GM18505 (cell line): ENCODE results near the gene MLN.

ENCODE experiments used
- ATAC-seq: cut with Tn5 transposase; IDR thresholded peaks from one replicate; pipeline ENCODE4 v1.9.1; 2021; ENCODE audit not compliant: unreplicated experiment
- POLR2A ChIP-seq: IDR thresholded peaks from 4 replicates; pipeline ENCODE4 v1.6.1; 2011; ENCODE audit warnings: borderline replicate concordance; ENCODE audit not compliant: insufficient read depth, insufficient read length; ENCODE audit errors: extremely low read depth

Gene MLN

GRCh38 chr6:33784787-33785186 is 19.0 kb downstream of the MLN start:
- no peak for TF ChIP-seq POLR2A
- ATAC-seq, result no peak

- no peak for ATAC-seq
- TF ChIP-seq POLR2A, result no peak
Measured at GRCh38 chr6:33783781-33784520, 19.9 kb downstream of the MLN start.

DNA sequence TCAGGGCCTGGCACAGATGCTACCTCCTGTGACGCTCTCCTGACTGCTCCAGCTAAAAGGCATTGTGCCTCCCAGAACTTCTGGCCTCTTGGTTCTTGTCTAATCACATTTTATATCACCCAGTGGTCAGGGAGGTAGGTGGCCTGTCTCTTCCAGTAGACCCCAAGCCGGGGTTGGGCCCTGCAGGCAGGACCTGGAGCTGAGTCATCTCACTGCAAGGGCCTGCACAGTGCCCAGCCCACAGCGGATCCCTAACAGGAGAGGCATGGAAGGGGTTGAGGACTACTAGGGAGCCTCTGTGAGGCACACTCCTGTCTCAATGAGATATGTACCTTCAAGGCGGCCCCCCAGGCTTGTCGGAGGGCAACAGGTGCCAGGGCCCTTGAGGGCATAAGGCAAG is 21.2 kb downstream of the MLN start:
- no peak for ATAC-seq

DNA sequence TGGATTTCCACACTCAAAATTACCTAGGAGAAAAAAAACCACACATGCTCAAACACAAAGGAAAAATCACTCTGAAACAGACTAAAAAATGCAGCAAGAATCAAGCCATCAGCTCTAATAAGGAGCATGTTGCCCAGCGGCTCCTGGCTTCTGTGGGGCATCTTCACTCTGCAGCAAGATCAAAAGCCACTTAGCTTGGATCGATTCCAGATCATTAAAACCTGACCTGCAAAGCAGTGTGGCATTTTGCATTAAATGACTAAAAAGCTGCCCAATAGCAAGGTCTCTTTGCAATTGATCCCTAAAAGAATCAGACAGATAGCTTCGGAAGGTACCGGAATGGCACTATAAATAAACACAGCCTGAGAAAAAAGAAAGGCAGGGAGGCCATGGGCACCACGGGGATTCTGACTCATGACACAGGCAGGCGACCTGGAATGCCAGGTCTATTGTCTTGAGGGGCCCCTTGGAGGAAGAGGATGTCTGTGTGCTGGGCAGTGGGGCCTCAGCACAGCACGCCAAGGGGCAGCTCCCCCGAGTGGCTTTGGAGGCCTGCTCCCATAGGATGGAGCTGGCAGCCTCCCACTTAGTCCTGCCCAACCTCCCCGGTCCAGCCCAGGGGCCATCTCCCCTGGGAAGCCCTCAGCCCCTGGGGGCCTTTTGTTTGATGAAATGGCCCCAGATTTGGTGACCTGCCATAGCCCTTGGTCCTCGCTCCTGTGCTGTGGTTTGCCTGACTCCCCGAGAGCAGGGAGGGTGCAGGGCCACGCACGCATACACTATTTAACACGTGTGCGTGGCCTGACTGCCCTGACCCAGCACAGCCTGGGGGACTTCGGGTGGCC is 22.4 kb downstream of the MLN start:
- ATAC-seq, result no peak
- TF ChIP-seq POLR2A, result no peak

More for the DNA sequence above, 21.2 kb downstream of the MLN start:
- no peak for TF ChIP-seq POLR2A

DNA sequence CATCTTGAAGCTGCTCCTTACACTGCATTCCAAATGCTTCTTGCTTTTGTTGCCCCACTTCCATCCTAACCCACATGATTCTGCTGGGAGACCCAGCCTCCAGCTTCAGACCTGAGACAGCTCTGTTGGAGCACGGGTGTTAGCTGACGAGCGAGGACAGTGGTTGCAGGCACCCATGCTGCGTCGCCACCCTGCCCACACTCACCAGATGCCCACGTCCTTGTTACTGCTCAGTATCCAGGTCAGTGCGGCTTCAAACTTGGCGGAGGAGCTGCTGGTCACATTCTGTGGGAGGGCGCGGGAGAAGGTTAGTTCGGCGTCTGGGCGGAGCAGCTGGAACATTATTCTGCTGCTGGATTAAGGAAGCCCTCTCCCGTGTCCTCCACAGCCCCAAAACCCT is 23.9 kb downstream of the MLN start:
- ATAC-seq, result no peak
- no peak for TF ChIP-seq POLR2A

GRCh38 chr6:33779290-33779689 is 24.5 kb downstream of the MLN start:
- no peak for TF ChIP-seq POLR2A
- no peak for ATAC-seq

GRCh38 chr6:33778444-33779121 is 25.2 kb downstream of the MLN start:
- ATAC-seq, result no peak
- no peak for TF ChIP-seq POLR2A

DNA sequence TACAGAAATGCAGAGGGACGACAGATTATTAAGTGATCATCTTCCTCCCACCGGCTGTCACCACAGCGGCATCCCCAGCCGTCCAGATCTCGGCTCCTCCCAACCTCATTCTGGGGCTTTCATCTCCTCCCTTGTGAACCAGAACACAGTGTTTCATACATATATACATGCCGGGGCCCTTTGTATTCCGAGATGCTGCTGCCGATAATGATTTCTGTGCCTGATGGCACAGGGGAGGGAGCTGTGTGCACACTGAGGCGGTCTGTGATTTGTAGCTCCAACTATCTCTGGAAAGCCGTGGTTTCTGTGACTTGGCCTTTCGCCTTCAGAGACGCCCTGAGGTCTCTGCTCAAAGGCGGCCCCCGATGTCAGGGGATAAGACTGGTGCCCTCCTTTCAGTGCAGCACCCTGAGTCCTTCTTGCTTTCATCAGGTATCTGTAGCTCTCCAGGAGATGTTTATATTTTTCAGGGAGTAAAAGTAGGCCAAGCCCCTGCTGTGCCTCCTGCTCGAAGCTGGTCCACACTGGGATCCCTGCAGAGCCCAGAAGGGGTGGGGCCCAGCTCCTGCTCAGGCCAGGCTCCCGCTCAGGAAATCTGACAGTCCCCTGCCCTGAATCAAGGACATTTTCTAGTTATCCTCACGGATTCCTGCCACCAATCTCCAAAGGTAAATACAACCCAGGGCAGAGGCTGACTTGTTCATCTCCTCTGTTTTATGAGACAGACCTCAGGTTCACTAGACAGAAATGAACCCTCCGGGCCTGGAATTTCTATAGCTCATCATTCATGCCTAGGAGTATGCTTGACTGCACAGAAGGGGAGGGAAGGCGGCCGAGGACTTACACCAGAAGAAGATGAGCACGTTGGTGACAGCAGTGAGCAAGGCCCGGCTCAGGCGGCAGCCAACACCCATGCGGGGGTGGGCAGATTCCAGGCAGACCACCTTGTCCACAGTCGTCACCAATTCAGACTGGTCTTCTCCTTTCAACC is 26.1 kb downstream of the MLN start:
- TF ChIP-seq POLR2A, result no peak
- ATAC-seq, result no peak

GRCh38 chr6:33776764-33777163 is 27.0 kb downstream of the MLN start:
- no peak for ATAC-seq
- TF ChIP-seq POLR2A, result no peak

DNA sequence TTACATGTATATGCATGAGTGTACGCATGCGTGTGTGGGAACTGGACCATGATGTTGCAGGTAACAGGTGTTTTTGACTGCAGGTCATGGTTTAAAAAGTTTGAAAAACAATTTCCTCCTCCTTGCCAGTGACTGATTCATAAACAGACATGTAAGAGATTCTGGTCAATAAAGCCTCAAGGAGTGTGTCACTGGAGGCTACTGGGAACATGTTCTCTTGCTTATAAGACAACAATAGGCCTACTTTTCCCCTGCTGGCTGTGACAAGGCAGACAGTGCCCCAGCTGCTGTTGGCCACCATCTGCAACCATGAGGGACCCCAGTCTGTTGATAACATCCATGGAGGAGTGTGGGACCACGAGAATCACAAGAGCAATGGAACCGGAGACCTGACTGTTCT is 27.6 kb downstream of the MLN start:
- no peak for ATAC-seq
- TF ChIP-seq POLR2A, result no peak

DNA sequence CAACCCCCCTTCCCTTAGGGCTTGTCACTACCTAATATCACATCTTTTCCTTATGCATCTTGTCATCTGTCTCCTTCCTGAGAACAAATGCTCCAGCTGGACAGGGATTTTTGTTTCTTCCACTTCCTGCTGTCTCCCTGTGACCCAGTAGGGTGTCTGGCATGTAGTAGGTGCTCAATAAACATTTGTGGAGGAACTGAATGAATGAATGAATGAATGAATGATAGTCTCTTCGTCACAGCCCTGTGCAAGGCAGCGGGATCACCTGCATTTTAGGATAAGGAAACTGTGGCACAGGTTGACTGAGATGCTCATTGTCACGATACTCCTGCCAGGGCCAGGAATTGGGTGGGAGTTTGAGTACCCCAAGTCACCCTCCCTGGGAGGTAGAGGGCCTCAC is 29.0 kb downstream of the MLN start:
- TF ChIP-seq POLR2A, result no peak
- no peak for ATAC-seq

DNA sequence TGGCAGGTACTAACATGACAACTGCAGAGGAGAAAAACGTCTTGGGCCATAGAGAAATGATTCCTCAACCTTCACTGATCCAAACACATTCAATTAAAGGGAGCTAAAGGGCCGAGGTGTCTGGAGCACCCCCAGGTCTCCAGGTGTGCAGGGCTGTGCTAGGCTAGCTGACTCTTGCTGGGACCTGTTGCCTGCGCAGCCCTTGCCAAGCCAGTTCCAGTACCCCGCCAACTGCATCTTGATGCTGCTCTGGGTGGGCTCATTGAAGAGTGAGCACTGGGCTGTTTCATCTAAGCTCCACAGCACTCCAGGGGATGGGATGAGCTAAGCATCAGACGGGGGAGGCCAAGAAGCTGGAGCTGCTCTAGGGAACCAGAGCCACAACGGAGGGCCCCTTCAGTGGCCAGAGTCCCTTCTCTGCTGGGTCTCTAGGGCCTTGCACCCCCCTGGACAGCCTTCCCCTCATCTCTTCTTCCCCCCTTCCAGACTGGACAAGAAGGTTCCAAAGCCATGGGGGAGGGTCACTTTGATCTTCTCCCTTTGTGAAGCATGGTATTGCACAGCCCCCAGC is 30.8 kb downstream of the MLN start:
- no peak for ATAC-seq
- TF ChIP-seq POLR2A, result no peak

DNA sequence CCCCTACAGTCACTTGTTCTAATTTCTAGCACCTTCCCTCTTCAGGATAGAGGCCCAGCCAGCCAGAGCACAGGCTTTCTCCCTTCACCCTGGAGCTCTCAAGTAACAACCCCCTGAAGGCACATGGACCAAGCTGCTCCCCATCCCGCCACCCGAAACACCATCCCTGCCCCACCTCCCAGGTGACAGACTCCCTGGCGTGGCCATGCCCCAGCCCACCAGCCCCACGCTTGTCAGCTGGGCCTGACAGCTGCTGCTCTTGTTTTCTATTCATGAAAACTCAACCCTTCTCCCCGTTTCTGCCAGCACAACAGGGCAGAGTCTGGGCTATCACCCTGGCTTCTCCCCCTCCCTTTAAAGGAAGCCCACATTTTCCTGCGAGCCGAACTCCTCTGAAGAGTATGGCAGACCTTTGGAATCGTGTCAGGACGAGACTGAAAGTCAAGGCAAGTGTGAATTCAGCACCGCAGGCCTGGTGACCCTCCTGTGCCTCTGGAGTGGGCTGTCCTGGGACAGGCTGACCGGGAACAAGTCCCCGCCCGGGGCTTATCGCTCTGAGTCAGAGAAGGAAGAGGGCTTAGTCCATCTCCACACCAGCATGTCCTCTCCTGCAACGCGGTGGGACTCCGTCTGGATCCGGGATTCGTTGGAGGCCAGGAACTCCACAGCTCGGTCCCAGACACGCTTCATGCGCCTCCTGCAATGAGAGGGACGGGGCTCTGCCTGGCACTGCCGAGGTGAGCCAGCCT is 31.5 kb downstream of the MLN start:
- no peak for TF ChIP-seq POLR2A
- ATAC-seq, result no peak
